SH-SY5Y (cell line): ENCODE data around the gene IGFBPL1.

ENCODE experiments used
- GATA2 ChIP-seq: IDR thresholded peaks from 2 replicates; pipeline ENCODE4 v1.6.1; 2011; ENCODE audit warnings: mild to moderate bottlenecking, low read depth, low read length
- GATA3 ChIP-seq: IDR thresholded peaks from 2 replicates; pipeline ENCODE4 v1.6.1; 2011; ENCODE audit warnings: low read depth, mild to moderate bottlenecking, low read length, moderate library complexity

DNA sequence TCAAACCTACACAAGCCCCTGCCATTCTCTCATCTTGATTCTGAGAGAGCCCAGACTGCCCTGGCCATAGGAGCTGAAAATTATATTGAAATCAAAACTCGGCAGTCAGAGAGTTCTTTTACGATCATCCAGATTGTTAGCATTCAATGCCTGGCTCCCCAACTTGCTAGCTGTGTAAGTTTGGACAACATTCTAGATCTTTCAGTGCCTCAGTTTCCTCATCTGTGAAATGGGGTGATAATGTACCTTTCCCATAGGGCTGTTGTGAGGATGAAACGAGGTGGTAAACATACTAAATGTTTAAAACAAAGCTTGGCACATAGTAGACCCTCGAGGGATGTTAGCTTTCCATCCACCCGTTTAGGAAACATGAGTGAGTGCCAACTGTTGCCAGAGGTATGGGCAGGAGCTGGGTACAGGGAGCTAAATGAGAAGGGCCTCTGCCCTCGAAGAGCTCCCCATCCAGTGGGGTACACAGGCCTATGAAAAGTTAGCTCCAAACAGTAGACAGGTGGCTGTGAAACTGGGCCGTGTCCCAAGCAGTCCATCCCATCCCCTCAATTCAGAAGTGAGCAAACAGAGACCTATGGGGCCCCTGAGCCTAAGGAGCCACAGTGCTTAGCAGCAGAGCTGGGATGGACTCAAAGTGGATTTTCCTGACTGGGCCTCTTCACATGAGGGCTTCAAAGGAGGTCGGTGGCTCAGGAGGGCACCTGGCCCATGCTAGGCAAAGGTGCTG lies 17.3 kb upstream of the IGFBPL1 start:
- TF ChIP-seq GATA2 (no peak), GATA3 (no peak)
